IMR-90 (cell line): ENCODE results near the gene CABS1. TPM values are rescaled to one million over a fixed set of nuclear protein-coding genes. Genes with fewer than 3 reads are reported as not detected.

Source experiments
- ATAC-seq: fragments of 200-7000 bp; cut with Tn5 transposase; 2 replicates; pipeline ENCODE4 v1.9.1; 2020; ENCODE audit warnings: low read depth, mild to moderate bottlenecking, moderate library complexity
- BruUV-seq: library from RNA; stranded (reverse); fragments of 400-500 nt; replicated peaks from 2 replicates; lab custom pipeline; 2021; lab: Mats Ljungman, UMichigan
- CTCF ChIA-PET: fragments of 300-600 bp; formaldehyde crosslinking; extraction: SDS; loops from one replicate; lab custom pipeline; 2021; ENCODE audit warnings: antibody characterized with exemption; lab: Yijun Ruan, JAX
- POLR2A ChIA-PET: fragments of 300-600 bp; sonication (Branson Sonifier 250); formaldehyde crosslinking; loops from one replicate; lab custom pipeline; 2022; ENCODE audit warnings: antibody characterized with exemption; ENCODE audit not compliant: unreplicated experiment; lab: Charles Lee
- DNase-seq: peaks from one replicate; pipeline ENCODE4 v3.0.0; 2013
- H2AFZ ChIP-seq: replicated peaks from 2 replicates; pipeline ENCODE3; 2013; ENCODE audit warnings: low read length, mild to moderate bottlenecking; ENCODE audit not compliant: poor library complexity
- H2AK5ac ChIP-seq: 2 replicates; pipeline ENCODE4 v1.6.1; 2013; ENCODE audit warnings: low read depth, low read length, inconsistent platforms
- H2AK9ac ChIP-seq: replicated peaks from 2 replicates; pipeline ENCODE3; 2013; ENCODE audit warnings: mild to moderate bottlenecking, low read depth, low read length, moderate library complexity; ENCODE audit not compliant: poor library complexity
- H2BK120ac ChIP-seq: 2 replicates; pipeline ENCODE4 v1.6.1; 2013; ENCODE audit warnings: low read depth, low read length, inconsistent platforms
- H2BK15ac ChIP-seq: 3 replicates; pipeline ENCODE4 v1.6.1; 2013; ENCODE audit warnings: low read depth, low read length, inconsistent platforms
- H2BK20ac ChIP-seq: 2 replicates; pipeline ENCODE4 v1.6.1; 2013; ENCODE audit warnings: low read depth, mild to moderate bottlenecking, inconsistent platforms, low read length, moderate library complexity
- H2BK5ac ChIP-seq: 2 replicates; pipeline ENCODE4 v1.6.1; 2013; ENCODE audit warnings: mild to moderate bottlenecking, low read depth, low read length, inconsistent platforms; ENCODE audit not compliant: poor library complexity, severe bottlenecking
- H3K14ac ChIP-seq: replicated peaks from 2 replicates; pipeline ENCODE4 v1.6.1; 2013; ENCODE audit warnings: low read depth, low read length, inconsistent platforms
- H3K18ac ChIP-seq: 2 replicates; pipeline ENCODE4 v1.6.1; 2013; ENCODE audit warnings: low read depth, low read length, control low read depth
- H3K23ac ChIP-seq: 2 replicates; pipeline ENCODE4 v1.6.1; 2013; ENCODE audit warnings: low read depth, low read length, inconsistent platforms
- H3K27ac ChIP-seq: 2 replicates; pipeline ENCODE4 v1.5.1; 2013; ENCODE audit warnings: mild to moderate bottlenecking, control low read depth, low read length; ENCODE audit not compliant: insufficient read depth
- H3K27me3 ChIP-seq: 2 replicates; pipeline ENCODE4 v1.6.1; 2013; ENCODE audit warnings: low read length; ENCODE audit not compliant: control insufficient read depth, insufficient read depth
- H3K36me3 ChIP-seq: 2 replicates; pipeline ENCODE4 v1.6.1; 2013; ENCODE audit warnings: low read length, mixed read lengths; ENCODE audit not compliant: control insufficient read depth, insufficient read depth
- H3K4ac ChIP-seq: 2 replicates; pipeline ENCODE4 v1.6.1; 2013; ENCODE audit warnings: low read depth, low read length, inconsistent platforms
- H3K4me1 ChIP-seq: 2 replicates; pipeline ENCODE4 v1.6.1; 2013; ENCODE audit warnings: low read length, mixed read lengths; ENCODE audit not compliant: control insufficient read depth, insufficient read depth
- H3K4me2 ChIP-seq: 2 replicates; pipeline ENCODE4 v1.6.1; 2013; ENCODE audit warnings: low read depth, mild to moderate bottlenecking, control low read depth, low read length, moderate library complexity
- H3K4me3 ChIP-seq: 2 replicates; pipeline ENCODE4 v1.5.1; 2013; ENCODE audit warnings: low read depth, mild to moderate bottlenecking, control low read depth, low read length, moderate library complexity; ENCODE audit not compliant: insufficient read depth
- H3K56ac ChIP-seq: 2 replicates; pipeline ENCODE4 v1.6.1; 2013; ENCODE audit warnings: low read length, inconsistent platforms; ENCODE audit not compliant: insufficient read depth; ENCODE audit errors: extremely low read depth
- H3K79me1 ChIP-seq, 2 experiments: 2 replicates each; pipeline ENCODE4 v1.6.1; 2013; ENCODE audit warnings: low read length in 2 of 2, inconsistent platforms in 1 of 2, low read depth in 1 of 2
- H3K9ac ChIP-seq: 2 replicates; pipeline ENCODE4 v1.6.1; 2013; ENCODE audit warnings: low read depth, low read length, control low read depth
- H3K9me1 ChIP-seq: 2 replicates; pipeline ENCODE4 v1.6.1; 2013; ENCODE audit warnings: low read length, inconsistent platforms; ENCODE audit not compliant: insufficient read depth
- H3K9me3 ChIP-seq: 2 replicates; pipeline ENCODE4 v1.6.1; 2013; ENCODE audit warnings: low read length; ENCODE audit not compliant: control insufficient read depth, insufficient read depth
- H4K20me1 ChIP-seq: 2 replicates; pipeline ENCODE4 v1.6.1; 2013; ENCODE audit warnings: low read length, inconsistent platforms; ENCODE audit not compliant: insufficient read depth
- H4K5ac ChIP-seq: 2 replicates; pipeline ENCODE4 v1.6.1; 2013; ENCODE audit warnings: mild to moderate bottlenecking, low read depth, low read length, control low read depth
- H4K8ac ChIP-seq, 2 experiments: 2 replicates each; pipeline ENCODE4 v1.6.1; 2013; ENCODE audit warnings: low read depth in 2 of 2, low read length in 2 of 2, control low read depth in 1 of 2, inconsistent platforms in 1 of 2
- H4K91ac ChIP-seq: 2 replicates; pipeline ENCODE4 v1.6.1; 2013; ENCODE audit warnings: low read depth, low read length, inconsistent platforms; ENCODE audit not compliant: insufficient read depth
- BHLHE40 ChIP-seq: fragments of 150-350 bp; IDR thresholded peaks from 2 replicates; pipeline ENCODE4 v1.6.1; 2016; ENCODE audit warnings: mild to moderate bottlenecking, low read depth, low read length
- CEBPB ChIP-seq: IDR thresholded peaks from 2 replicates; pipeline ENCODE4 v1.6.1; 2012; ENCODE audit warnings: low read depth, low read length, improper control_type of control experiment
- CHD1 ChIP-seq: IDR thresholded peaks from 2 replicates; pipeline ENCODE4 v1.6.1; 2012; ENCODE audit warnings: low read depth, low read length, improper control_type of control experiment
- FOS ChIP-seq: fragments of 150-350 bp; IDR thresholded peaks from 2 replicates; pipeline ENCODE4 v1.6.1; 2016; ENCODE audit warnings: low read depth, low read length
- MAFK ChIP-seq: IDR thresholded peaks from 2 replicates; pipeline ENCODE4 v1.6.1; 2012; ENCODE audit warnings: low read depth, low read length, improper control_type of control experiment
- MXI1 ChIP-seq: IDR thresholded peaks from 2 replicates; pipeline ENCODE4 v1.6.1; 2012; ENCODE audit warnings: low read depth, mild to moderate bottlenecking, low read length, moderate library complexity, borderline replicate concordance
- RAD21 ChIP-seq: IDR thresholded peaks from 2 replicates; pipeline ENCODE4 v1.6.1; 2012; ENCODE audit warnings: low read length, improper control_type of control experiment
- RFX5 ChIP-seq: IDR thresholded peaks from 2 replicates; pipeline ENCODE4 v1.8.0; 2012; ENCODE audit warnings: low read depth, mild to moderate bottlenecking, low read length, moderate library complexity
- SMC3 ChIP-seq: fragments of 150-350 bp; IDR thresholded peaks from 2 replicates; pipeline ENCODE4 v1.6.1; 2016; ENCODE audit warnings: low read depth, mild to moderate bottlenecking, antibody characterized with exemption, low read length, moderate library complexity
- WGBS, 2 experiments: methylation state at CpG; one replicate each; pipeline versions ENCODE4 v1.1.5 to v1.1.7; 2013; ENCODE audit warnings: missing lambda C conversion rate in 2 of 2; ENCODE audit not compliant: insufficient read length in 1 of 2; ENCODE audit errors: extremely low coverage in 2 of 2; 5-methylcytosine and 5-hydroxymethylcytosine counted together
- dilution Hi-C: fragments of 300-500 bp; cut with HindIII; formaldehyde crosslinking; loops from one replicate; pipeline ENCODE4 v1.14.3; 2018; ENCODE audit warnings: low sequenced_read_pairs; ENCODE audit not compliant: unreplicated experiment
- in situ Hi-C: fragments of 300-500 bp; cut with MboI; formaldehyde crosslinking; loops from 3 replicates; pipeline ENCODE4 v1.14.3; 2019; ENCODE audit warnings: low sequenced_read_pairs, inconsistent platforms, mixed read lengths
- intact Hi-C: fragments of 100-400 bp; cut with micrococcal nuclease; formaldehyde crosslinking; loops from 2 replicates; pipeline ENCODE4 v1.10.0; 2022
- polyA plus RNA-seq, 3 experiments: library from polyadenylated mRNA; depleted of rRNA; stranded (reverse); fragments of >200 nt; gene quantifications; 2 replicates each; pipeline ENCODE4 v1.2.3, GENCODE V29; 2012; ENCODE audit warnings: low replicate concordance in 1 of 3
- total RNA-seq: library from RNA; depleted of rRNA; stranded (reverse); fragments of >200 nt; gene quantifications from 2 replicates; pipeline ENCODE4 v1.2.3, GENCODE V29; 2012
- TF ChIP-seq, protein P1 (sequence below): fragments of 150-350 bp; IDR thresholded peaks from 2 replicates; pipeline ENCODE4 v1.6.1; 2017; ENCODE audit warnings: mild to moderate bottlenecking, antibody characterized with exemption, low read length, low read depth

CABS1 gene
- total and polyA plus RNA-seq, 2 of the 4 experiments (the other 2 are of a cell fraction): not detected

- Histone ChIP-seq H3K23ac (no peak overlapping the region), H3K4me1 (no peaks in the 10 kb centered on the region), H4K20me1 (no peaks in the 10 kb centered on the region), H4K5ac (no peak overlapping the region), H3K18ac (no peak overlapping the region), H3K36me3 (no peaks in the 10 kb centered on the region), H3K9ac (no peak overlapping the region), H4K91ac (no peak overlapping the region), H2AK5ac (no peak overlapping the region), H3K56ac (no peak overlapping the region), H2BK15ac (no peak overlapping the region), H2BK5ac (no peak overlapping the region), H2AFZ (no peak overlapping the region), H3K14ac (no peak overlapping the region), H3K4me2 (no peak overlapping the region), H4K8ac (no peak overlapping the region), H3K9me3 (no peaks in the 10 kb centered on the region), H3K9me1 (no peaks in the 10 kb centered on the region), H2BK20ac (no peak overlapping the region), H2AK9ac (no peak overlapping the region), H3K4me3 (no peak overlapping the region), H2BK120ac (no peak overlapping the region), H3K27me3 (no peaks in the 10 kb centered on the region), H3K79me1 (no peaks in the 10 kb centered on the region), H3K27ac (no peak overlapping the region), H3K4ac (no peak overlapping the region)
- no peak for TF ChIP-seq MXI1
- no peak for TF ChIP-seq FOS
- no peak for TF ChIP-seq BHLHE40
- TF ChIP-seq RAD21: no peak
- no peak for TF ChIP-seq CHD1
- TF ChIP-seq, protein P1, sequence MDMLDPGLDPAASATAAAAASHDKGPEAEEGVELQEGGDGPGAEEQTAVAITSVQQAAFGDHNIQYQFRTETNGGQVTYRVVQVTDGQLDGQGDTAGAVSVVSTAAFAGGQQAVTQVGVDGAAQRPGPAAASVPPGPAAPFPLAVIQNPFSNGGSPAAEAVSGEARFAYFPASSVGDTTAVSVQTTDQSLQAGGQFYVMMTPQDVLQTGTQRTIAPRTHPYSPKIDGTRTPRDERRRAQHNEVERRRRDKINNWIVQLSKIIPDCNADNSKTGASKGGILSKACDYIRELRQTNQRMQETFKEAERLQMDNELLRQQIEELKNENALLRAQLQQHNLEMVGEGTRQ: no peak
- TF ChIP-seq MAFK: no peak
- TF ChIP-seq RFX5: no peak
- TF ChIP-seq SMC3: no peak
- no peak for TF ChIP-seq CEBPB
- DNase-seq: no peak
- no peak for ATAC-seq
- intact Hi-C loops: no loop called here
- dilution Hi-C loops: no loop called here
- no TSS peak for BruUV-seq
- ChIA-PET CTCF (no interaction called here), POLR2A (no interaction called here)
- in situ Hi-C loops: no loop called here
- no CpG with 5 or more reads among the region's 1 CpG for WGBS, 2 experiments
Observed at GRCh38 chr4:70288651-70289050, 46.1 kb upstream of the CABS1 start.
